ENCODE measurements around the gene YBX3.

- TF ChIP-seq CTCF (IDR thresholded peaks at IDR 0.05) (no peak), POLR2A (IDR thresholded peaks at IDR 0.05) (no peak)
Measured at GRCh38 chr12:10708862-10709261, 14.3 kb downstream of the YBX3 start.

Measured in Peyer's patch (tissue), 4 donors.